ENCODE data around the gene INAFM2.
A peak's percentile ranks its signal among the peaks of the same experiment; 100 is the strongest.

The INAFM2 gene

DNA sequence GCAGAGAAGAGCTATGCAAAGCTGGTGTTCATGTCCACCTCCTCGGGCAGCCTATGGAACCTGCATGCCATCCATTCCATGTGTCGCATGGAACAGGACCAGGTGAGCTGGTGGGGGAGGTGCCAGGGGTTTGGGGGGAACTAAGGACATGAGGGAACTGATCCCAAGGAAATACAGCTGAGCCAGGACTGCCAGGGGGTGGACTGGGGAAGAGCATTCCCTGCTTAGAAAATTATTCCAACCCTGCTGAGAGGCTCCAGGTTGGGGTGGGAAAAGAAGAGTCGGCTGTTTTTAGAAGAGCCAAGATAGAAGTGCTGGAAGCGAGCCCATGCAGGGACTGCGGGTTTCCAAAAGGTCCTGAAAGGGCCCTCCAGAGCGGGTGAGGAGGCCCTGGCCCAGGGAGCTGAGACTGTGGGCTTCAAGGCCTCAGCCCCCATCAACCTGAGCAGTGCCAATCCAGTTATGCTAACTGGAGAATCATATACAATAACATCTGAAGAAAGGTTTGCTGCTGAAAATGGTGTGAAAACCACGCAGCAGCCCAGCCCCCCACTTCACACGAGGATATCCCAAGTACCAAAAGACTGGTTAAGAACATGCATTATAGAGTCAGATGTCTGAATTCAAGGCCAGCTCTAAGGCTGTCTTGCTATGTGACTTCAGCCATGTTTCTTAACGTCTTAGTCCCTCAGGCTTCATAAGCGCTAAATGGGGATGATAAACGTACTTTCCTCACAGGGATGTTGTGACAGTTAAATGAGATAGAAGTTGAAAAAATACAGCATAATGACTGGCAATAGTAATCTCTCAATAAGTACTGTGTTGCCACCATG, 42.3 kb downstream of the INAFM2 start:
- ATAC-seq, result no peak

DNA sequence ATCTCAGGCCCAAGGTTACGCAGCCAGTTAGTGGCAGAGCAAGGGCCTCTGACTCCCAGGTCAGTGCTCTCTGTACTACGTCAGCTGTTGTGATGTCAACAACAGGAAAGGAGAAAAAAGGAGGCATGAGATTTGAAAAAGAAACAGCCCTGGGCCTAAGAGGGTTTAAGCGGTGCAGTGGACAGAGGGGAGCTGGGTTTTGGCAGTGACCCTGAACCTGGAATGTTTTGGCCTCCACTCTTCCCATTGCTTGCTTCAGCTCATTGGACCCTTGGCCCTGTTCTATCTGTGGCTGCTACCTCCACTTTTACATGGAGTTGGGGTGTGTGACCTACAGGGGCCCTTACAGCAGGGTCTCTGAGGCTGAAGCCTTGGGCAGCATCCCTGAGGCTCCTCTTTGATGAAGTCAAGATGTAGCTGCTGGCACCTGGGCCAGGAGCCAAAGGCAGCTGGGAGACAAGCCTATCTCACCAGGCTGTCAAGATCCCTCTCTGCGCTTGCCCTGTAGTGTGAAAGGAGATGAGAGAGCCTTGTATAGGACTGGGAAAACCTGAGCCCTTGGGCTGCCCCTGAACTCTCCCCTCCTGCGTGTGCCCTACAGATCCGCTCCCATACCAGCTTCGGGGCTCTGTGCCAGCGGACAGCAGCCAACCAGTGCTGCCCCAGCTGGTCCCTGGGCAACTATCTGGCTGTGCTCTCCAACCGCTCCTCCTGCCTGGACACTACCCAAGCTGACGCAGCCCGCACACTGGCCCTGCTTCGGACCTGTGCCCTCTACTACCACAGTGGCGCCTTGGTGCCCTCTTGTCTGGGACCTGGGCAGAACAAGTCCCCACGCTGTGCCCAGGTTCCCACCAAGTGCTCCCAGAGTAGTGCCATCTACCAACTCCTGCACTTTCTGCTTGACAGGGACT, 43.2 kb downstream of the INAFM2 start:
- ATAC-seq, result no peak

DNA sequence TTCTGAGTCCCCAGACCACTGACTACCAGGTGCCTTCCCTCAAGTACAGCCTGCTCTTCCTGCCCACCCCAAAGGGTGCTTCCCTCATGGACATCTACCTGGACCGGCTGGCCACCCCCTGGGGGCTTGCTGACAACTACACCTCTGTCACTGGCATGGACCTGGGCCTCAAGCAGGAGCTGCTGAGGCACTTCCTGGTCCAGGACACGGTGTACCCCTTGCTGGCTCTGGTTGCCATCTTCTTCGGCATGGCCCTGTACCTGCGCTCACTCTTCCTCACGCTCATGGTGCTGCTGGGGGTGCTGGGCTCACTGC, 43.8 kb downstream of the INAFM2 start:
- ATAC-seq, result no peak

DNA sequence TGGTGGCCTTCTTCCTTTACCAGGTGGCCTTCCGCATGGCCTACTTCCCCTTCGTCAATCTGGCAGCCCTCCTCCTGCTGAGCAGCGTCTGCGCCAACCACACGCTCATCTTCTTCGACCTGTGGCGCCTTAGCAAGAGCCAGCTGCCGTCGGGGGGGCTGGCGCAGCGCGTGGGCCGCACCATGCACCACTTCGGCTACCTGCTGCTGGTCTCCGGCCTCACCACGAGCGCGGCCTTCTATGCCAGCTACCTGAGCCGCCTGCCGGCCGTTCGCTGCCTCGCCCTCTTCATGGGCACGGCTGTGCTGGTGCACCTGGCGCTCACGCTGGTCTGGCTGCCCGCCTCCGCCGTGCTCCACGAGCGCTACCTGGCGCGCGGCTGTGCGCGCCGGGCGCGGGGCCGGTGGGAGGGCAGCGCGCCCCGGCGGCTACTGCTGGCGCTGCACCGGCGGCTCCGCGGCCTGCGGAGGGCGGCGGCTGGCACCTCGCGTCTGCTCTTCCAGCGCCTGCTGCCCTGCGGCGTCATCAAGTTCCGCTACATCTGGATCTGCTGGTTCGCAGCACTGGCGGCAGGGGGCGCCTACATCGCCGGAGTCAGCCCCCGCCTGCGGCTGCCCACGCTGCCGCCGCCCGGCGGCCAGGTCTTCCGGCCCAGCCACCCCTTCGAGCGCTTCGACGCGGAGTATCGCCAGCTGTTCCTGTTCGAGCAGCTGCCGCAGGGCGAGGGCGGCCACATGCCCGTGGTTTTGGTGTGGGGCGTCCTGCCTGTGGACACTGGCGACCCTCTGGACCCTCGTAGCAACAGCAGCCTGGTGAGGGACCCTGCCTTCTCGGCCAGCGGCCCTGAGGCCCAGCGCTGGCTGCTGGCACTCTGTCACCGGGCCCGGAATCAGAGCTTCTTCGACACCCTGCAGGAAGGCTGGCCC, 44.5 kb downstream of the INAFM2 start:
- peak; percentile 93 for ATAC-seq

DNA sequence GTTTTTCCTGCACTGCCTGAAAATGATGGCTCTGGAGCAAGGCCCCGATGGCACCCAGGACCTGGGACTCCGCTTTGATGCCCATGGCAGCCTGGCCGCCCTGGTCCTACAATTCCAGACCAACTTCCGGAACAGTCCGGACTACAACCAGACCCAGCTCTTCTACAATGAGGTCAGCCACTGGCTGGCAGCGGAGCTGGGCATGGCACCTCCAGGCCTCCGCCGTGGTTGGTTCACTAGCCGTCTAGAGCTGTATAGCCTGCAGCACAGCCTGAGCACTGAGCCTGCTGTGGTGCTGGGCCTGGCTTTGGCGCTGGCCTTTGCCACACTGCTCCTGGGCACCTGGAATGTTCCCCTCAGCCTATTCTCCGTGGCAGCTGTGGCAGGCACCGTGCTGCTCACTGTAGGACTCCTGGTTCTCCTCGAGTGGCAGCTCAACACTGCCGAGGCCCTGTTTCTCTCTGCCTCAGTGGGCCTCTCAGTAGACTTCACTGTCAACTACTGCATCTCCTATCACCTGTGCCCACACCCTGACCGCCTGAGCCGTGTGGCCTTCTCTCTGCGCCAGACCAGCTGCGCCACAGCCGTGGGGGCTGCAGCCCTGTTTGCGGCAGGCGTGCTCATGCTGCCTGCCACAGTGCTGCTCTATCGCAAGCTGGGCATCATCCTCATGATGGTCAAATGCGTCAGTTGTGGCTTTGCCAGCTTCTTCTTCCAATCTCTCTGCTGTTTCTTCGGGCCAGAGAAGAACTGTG, 45.4 kb downstream of the INAFM2 start:
- no peak for ATAC-seq

DNA sequence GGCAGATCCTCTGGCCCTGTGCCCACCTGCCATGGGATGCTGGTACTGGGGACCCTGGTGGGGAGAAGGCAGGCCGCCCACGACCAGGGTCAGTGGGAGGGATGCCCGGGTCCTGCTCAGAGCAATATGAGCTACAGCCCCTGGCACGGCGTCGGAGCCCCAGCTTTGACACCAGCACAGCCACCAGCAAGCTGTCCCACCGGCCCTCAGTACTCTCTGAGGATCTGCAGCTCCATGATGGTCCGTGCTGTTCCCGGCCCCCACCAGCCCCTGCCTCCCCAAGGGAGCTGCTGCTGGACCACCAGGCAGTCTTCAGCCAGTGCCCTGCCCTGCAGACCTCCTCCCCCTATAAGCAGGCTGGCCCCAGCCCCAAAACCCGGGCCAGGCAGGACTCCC, 46.0 kb downstream of the INAFM2 start:
- ATAC-seq, result no peak

DNA sequence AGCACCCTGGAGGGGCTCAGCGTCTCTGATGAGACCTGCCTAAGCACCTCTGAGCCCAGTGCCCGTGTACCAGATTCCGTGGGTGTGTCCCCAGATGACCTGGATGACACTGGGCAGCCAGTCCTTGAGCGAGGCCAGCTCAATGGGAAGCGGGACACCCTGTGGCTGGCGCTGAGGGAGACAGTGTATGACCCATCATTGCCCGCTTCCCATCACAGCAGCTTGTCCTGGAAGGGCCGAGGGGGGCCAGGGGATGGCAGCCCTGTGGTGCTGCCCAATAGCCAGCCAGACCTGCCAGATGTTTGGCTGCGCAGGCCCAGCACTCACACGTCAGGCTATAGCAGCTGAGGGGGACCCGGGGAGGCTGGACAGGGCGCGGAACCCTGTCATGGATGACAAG, 46.5 kb downstream of the INAFM2 start:
- ATAC-seq, result no peak

DNA sequence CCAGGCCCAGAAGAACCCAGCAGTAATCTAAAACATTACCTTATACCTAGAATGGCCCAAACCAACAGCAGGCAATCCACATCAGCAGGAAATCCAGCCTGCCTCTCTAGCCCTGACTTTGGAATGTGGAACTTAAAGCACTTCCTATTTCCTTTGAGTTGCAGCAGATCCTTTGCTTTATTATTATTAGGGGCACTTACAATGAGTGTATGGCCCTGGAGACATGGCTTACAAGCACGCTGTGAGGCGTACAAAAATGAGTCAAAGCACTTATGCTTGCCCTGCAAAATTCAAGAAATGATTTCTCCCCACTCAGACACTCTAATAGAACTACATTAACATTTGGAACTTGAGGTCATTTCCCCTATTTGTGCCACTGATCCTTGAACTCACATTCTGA, 49.5 kb downstream of the INAFM2 start:
- ATAC-seq, result no peak
